ENCODE results near the gene NUMBL.

Gene NUMBL

GRCh38 chr19:40688987-40689338, 1.5 kb downstream of the NUMBL start:
- no peak for FAIRE-seq

- FAIRE-seq, result no peak
These were observed 2.1 kb downstream of the NUMBL start for GRCh38 chr19:40688309-40688708.

- FAIRE-seq, result no peak
These were observed 2.9 kb downstream of the NUMBL start for GRCh38 chr19:40687525-40688016.

- no peak for FAIRE-seq
These were observed 3.4 kb downstream of the NUMBL start for GRCh38 chr19:40686882-40687524.

- no peak for FAIRE-seq
These were observed 4.9 kb downstream of the NUMBL start for GRCh38 chr19:40685563-40685962.

- FAIRE-seq, result no peak
These were observed 5.4 kb downstream of the NUMBL start for GRCh38 chr19:40685016-40685526.

GRCh38 chr19:40684280-40684679, 6.2 kb downstream of the NUMBL start:
- no peak for FAIRE-seq

- FAIRE-seq, result no peak
These were observed 7.0 kb downstream of the NUMBL start for GRCh38 chr19:40683437-40683836.

GRCh38 chr19:40682431-40682964, 8.0 kb downstream of the NUMBL start:
- FAIRE-seq, result no peak

- no peak for FAIRE-seq
These were observed 9.4 kb downstream of the NUMBL start for GRCh38 chr19:40681039-40681438.

GRCh38 chr19:40677156-40677555, 13.3 kb downstream of the NUMBL start:
- no peak for FAIRE-seq

- FAIRE-seq, result no peak
These were observed 16.2 kb downstream of the NUMBL start for GRCh38 chr19:40674291-40674690.

- no peak for FAIRE-seq
These were observed 17.1 kb downstream of the NUMBL start for GRCh38 chr19:40673397-40673796.

GRCh38 chr19:40672573-40673299, 17.7 kb downstream of the NUMBL start:
- no peak for FAIRE-seq

- FAIRE-seq, result no peak
These were observed 18.4 kb downstream of the NUMBL start for GRCh38 chr19:40672038-40672437.

GRCh38 chr19:40671404-40671803, 19.0 kb downstream of the NUMBL start:
- FAIRE-seq, result no peak

- FAIRE-seq, result no peak
These were observed 21.3 kb downstream of the NUMBL start for GRCh38 chr19:40668991-40669614.

GRCh38 chr19:40667602-40668001, 22.8 kb downstream of the NUMBL start:
- no peak for FAIRE-seq

- no peak for FAIRE-seq
These were observed 23.5 kb downstream of the NUMBL start for GRCh38 chr19:40666803-40667438.

GRCh38 chr19:40663695-40664692, 26.5 kb downstream of the NUMBL start:
- FAIRE-seq, result no peak

GRCh38 chr19:40662925-40663694, 27.3 kb downstream of the NUMBL start:
- FAIRE-seq, result peak; percentile 40
